ENCODE data around the gene COBL.

COBL gene

DNA sequence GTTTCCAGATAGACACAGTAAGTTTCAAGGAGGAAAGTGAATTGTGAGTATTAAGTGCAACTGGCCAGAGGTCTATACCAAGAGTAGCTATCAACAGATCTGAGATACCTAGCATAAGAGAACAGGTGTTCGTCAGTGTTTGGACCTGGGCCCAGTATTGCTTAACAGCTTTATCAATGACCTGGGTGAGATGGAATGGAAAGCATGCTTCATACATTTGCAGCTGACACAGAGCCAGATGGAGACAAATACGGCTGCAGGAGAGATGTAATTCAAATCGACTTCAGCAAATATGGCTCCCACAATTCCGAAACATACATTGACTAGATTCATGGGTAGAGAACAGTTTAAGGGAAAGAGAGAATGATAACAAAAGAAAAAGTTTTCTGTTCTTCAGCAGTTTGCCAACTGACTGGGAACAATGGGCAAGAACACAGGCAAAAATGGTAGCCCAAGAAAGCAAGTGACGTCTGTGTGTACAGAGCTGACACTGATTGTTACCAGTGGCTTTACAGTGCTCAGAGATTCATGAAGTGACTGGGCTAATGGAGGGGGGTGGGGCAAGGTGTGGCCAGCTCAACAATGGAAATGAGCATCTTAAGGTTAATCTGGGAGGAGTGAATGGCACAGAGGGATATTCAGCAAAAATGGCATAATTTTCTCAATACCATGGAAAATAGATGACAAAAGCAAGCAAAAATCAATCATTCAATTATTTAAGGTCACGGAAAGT lies 28.0 kb upstream of the COBL start:
- no peak overlapping the region for H2AFZ ChIP-seq (ENCODE audit: low read length)
- H3K36me3 ChIP-seq (ENCODE audit: insufficient read depth, low read length): no peaks in the 10 kb centered on the region
- no peaks in the 10 kb centered on the region for H3K79me2 ChIP-seq (ENCODE audit: insufficient read depth, low read length)
- peaks cover 5% of the 10 kb centered on the region for H3K27me3 ChIP-seq (ENCODE audit: insufficient read depth, low read length, poor library complexity, severe bottlenecking)
- no peak overlapping the region for H3K9ac ChIP-seq (ENCODE audit: low read depth, low read length, poor library complexity, severe bottlenecking)
- no peaks in the 10 kb centered on the region for H3K4me1 ChIP-seq (ENCODE audit: insufficient read depth, low read length, poor library complexity, severe bottlenecking)
- no peaks in the 10 kb centered on the region for H3F3A ChIP-seq (ENCODE audit: low read depth)
- H3K4me3 ChIP-seq (ENCODE audit: low read length, poor library complexity, severe bottlenecking): no peak overlapping the region
- H3K9me2 ChIP-seq (replicated peaks; ENCODE audit: low read depth, low read length): no peaks in the 10 kb centered on the region
- H3K4me2 ChIP-seq (ENCODE audit: low read depth, low read length, poor library complexity, severe bottlenecking): no peak overlapping the region
- TF ChIP-seq EZH2phosphoT487 (IDR thresholded peaks at IDR 0.05; ENCODE audit: borderline replicate concordance): no peak
- TF ChIP-seq, protein P1, sequence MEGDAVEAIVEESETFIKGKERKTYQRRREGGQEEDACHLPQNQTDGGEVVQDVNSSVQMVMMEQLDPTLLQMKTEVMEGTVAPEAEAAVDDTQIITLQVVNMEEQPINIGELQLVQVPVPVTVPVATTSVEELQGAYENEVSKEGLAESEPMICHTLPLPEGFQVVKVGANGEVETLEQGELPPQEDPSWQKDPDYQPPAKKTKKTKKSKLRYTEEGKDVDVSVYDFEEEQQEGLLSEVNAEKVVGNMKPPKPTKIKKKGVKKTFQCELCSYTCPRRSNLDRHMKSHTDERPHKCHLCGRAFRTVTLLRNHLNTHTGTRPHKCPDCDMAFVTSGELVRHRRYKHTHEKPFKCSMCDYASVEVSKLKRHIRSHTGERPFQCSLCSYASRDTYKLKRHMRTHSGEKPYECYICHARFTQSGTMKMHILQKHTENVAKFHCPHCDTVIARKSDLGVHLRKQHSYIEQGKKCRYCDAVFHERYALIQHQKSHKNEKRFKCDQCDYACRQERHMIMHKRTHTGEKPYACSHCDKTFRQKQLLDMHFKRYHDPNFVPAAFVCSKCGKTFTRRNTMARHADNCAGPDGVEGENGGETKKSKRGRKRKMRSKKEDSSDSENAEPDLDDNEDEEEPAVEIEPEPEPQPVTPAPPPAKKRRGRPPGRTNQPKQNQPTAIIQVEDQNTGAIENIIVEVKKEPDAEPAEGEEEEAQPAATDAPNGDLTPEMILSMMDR (conservative IDR thresholded peaks at IDR 0.05; ENCODE audit: low read length): no peak
- no peaks in the 10 kb centered on the region for H3K9me3 ChIP-seq (ENCODE audit: insufficient read depth, low read depth, low read length)
- H4K20me1 ChIP-seq (ENCODE audit: insufficient read depth, low read length, poor library complexity, severe bottlenecking): no peaks in the 10 kb centered on the region

DNA sequence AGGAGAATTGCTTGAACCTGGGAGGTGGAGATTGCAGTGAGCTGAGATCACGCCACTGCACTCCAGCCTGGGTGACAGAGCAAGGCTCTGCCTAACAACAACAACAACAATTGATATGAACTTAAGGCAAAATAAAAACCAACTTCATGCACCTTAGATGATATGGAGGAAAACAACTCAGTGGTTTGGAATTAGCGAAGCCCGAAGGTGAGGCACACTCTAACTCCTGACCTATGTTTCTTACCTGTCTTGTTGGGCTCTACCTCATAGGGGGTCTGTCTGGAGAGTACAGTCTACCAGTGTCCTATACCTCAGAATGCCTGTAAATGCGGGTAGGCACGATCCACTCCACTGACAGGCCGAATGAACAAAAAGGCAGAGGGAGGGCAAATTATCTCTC lies 24.3 kb upstream of the COBL start:
- H3K9me2 ChIP-seq (replicated peaks; ENCODE audit: low read depth, low read length): no peaks in the 10 kb centered on the region
- no peaks in the 10 kb centered on the region for H3F3A ChIP-seq (ENCODE audit: low read depth)
- no peaks in the 10 kb centered on the region for H3K4me1 ChIP-seq (ENCODE audit: insufficient read depth, low read length, poor library complexity, severe bottlenecking)
- no peaks in the 10 kb centered on the region for H3K36me3 ChIP-seq (ENCODE audit: insufficient read depth, low read length)
- no peak overlapping the region for H3K4me3 ChIP-seq (ENCODE audit: low read length, poor library complexity, severe bottlenecking)
- H3K27me3 ChIP-seq (ENCODE audit: insufficient read depth, low read length, poor library complexity, severe bottlenecking): peaks cover 2% of the 10 kb centered on the region
- no peaks in the 10 kb centered on the region for H3K9me3 ChIP-seq (ENCODE audit: insufficient read depth, low read depth, low read length)
- H4K20me1 ChIP-seq (ENCODE audit: insufficient read depth, low read length, poor library complexity, severe bottlenecking): no peaks in the 10 kb centered on the region
- no peak overlapping the region for H3K4me2 ChIP-seq (ENCODE audit: low read depth, low read length, poor library complexity, severe bottlenecking)
- H2AFZ ChIP-seq (ENCODE audit: low read length): no peak overlapping the region
- no peak overlapping the region for H3K9ac ChIP-seq (ENCODE audit: low read depth, low read length, poor library complexity, severe bottlenecking)
- H3K79me2 ChIP-seq (ENCODE audit: insufficient read depth, low read length): no peaks in the 10 kb centered on the region
- TF ChIP-seq EZH2phosphoT487 (IDR thresholded peaks at IDR 0.05; ENCODE audit: borderline replicate concordance): no peak
- TF ChIP-seq, protein P1 (conservative IDR thresholded peaks at IDR 0.05; ENCODE audit: low read length): no peak

DNA sequence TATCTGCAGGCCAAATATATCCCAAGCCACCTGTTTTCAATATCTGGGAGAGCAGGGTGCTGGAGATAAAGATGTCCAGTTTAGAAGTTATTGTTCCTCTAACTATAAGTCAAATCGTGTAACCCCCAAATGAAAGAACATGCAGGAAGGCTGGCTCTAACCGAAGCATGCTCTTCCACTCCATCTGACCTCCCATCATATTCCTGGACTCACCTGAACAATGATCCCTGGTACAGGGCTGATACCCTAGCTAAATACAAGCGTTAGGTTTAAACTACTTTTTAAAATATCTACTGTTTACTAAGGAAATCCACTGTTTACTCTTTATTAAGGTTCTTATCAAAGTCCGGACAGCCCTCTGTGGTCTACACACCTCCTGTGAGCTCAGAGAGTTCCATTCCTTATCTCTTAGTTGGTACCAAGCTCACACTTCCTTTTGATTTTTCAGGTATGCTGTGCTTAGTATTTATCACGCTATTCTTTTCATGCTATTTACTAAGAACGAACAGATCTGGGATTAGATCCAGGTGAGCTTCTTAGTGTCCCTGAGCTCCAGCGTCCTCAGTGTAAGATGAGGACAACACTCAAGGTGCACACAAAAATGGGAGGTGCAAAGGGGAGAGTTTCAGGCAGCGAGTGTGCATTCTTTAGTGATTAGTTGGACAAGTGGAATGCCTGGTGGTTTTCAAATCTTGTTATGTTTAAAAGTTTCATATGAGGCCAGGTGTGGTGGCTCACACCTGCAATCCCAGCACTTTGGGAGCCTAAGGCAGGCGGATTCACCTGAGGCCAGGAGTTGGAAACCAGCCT lies 23.6 kb upstream of the COBL start:
- no peaks in the 10 kb centered on the region for H3K27me3 ChIP-seq (ENCODE audit: insufficient read depth, low read length, poor library complexity, severe bottlenecking)
- H3K9ac ChIP-seq (ENCODE audit: low read depth, low read length, poor library complexity, severe bottlenecking): no peak overlapping the region
- no peaks in the 10 kb centered on the region for H3K4me1 ChIP-seq (ENCODE audit: insufficient read depth, low read length, poor library complexity, severe bottlenecking)
- H3K4me3 ChIP-seq (ENCODE audit: low read length, poor library complexity, severe bottlenecking): no peak overlapping the region
- no peaks in the 10 kb centered on the region for H3K9me3 ChIP-seq (ENCODE audit: insufficient read depth, low read depth, low read length)
- H3K79me2 ChIP-seq (ENCODE audit: insufficient read depth, low read length): no peaks in the 10 kb centered on the region
- H3K9me2 ChIP-seq (replicated peaks; ENCODE audit: low read depth, low read length): no peaks in the 10 kb centered on the region
- no peaks in the 10 kb centered on the region for H3K36me3 ChIP-seq (ENCODE audit: insufficient read depth, low read length)
- no peaks in the 10 kb centered on the region for H3F3A ChIP-seq (ENCODE audit: low read depth)
- TF ChIP-seq EZH2phosphoT487 (IDR thresholded peaks at IDR 0.05; ENCODE audit: borderline replicate concordance): no peak
- TF ChIP-seq, protein P1 (conservative IDR thresholded peaks at IDR 0.05; ENCODE audit: low read length): no peak
- H4K20me1 ChIP-seq (ENCODE audit: insufficient read depth, low read length, poor library complexity, severe bottlenecking): no peaks in the 10 kb centered on the region
- no peak overlapping the region for H3K4me2 ChIP-seq (ENCODE audit: low read depth, low read length, poor library complexity, severe bottlenecking)
- no peak overlapping the region for H2AFZ ChIP-seq (ENCODE audit: low read length)

Measured in Loucy (cell line).